ENCODE results near the gene SGPL1. TPM values are rescaled to one million over a fixed set of nuclear protein-coding genes. Genes with fewer than 3 reads are reported as not detected.

The SGPL1 gene
- total RNA-seq, 1 experiment from 2014 or later, result 69.4 TPM

DNA sequence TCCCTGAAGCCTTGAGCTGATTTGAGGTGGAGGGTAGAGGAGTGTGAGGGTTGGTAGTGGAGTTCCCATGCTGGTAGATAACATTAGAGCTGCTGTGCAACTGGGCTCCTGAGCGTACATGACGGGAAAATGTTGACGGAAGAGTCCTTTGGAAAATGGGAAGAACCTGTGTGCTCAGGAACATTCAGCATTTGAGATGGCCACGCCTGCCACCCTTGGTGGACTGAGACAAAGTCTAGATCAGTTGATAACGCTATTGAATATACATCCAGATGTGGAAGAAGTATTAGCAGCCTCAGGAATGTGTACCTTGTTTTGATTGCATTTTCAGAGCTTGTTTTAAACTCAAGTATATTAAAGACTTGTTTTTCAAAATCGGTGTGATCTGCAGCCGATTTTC lies 56.5 kb downstream of the SGPL1 start (continued):
- TF ChIP-seq, protein P1, sequence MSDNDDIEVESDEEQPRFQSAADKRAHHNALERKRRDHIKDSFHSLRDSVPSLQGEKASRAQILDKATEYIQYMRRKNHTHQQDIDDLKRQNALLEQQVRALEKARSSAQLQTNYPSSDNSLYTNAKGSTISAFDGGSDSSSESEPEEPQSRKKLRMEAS (IDR thresholded peaks at IDR 0.05), result no peak
- TF ChIP-seq TCF7L2 (IDR thresholded peaks at IDR 0.05; ENCODE audit: borderline replicate concordance, extremely low read depth, insufficient read depth, insufficient read length), result no peak
- no peak for TF ChIP-seq FOSL1 (IDR thresholded peaks at IDR 0.05; ENCODE audit: low read depth)

DNA sequence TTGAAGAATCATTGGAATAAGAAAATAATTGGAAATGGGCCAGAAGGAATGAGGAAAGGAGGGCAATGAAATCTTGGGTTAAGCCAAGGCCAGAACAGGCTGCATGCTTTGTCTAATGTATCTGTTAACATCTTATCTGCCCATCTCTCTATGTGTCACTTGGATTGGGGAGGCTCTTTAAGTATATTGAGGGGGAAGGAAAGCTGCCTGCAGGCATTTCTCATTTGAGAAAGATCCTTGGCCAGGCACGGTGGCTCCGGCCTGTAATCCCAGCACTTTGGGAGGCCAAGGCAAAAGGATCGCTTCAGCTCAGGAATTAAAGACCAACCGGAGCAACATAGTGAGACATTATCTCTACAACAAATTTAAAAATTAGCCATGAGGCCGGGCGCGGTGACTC lies 58.3 kb downstream of the SGPL1 start:
- no peak for DNase-seq (ENCODE audit: low read depth, low spot score)
- Histone ChIP-seq H3K4me2 (ENCODE audit: low read length) (no peak overlapping the region), H3K36me3 (ENCODE audit: control insufficient read depth in 1 of 2, insufficient read depth in 2 of 2, low read length in 2 of 2) (peaks cover 6 to 27% of the 10 kb centered on the region in 2 experiments; a peak in 2 of 4 replicates), H2AFZ (ENCODE audit: low read depth, low read length, poor library complexity, severe bottlenecking) (no peak overlapping the region), H4K20me1 (ENCODE audit: insufficient read depth) (no peaks in the 10 kb centered on the region), H3K27me3 (ENCODE audit: insufficient read depth, low read length) (no peaks in the 10 kb centered on the region), H3K9me2 (ENCODE audit: insufficient read depth) (no peaks in the 10 kb centered on the region), H3K4me3 (replicated peaks in 1 of 2; ENCODE audit: low read depth in 1 of 2, low read length in 2 of 2) (no peak overlapping the region), H3K27ac (ENCODE audit: low read depth, low read length) (no peak overlapping the region), H3K4me1 (ENCODE audit: control insufficient read depth in 1 of 2, insufficient read depth in 2 of 2, low read length in 2 of 2) (no peaks in the 10 kb centered on the region), H3K79me2 (ENCODE audit: insufficient read depth, low read length) (no peaks in the 10 kb centered on the region), H3K9me3 (ENCODE audit: control insufficient read depth in 1 of 2, insufficient read depth in 1 of 2, low read depth in 1 of 2, low read length in 2 of 2) (no peaks in the 10 kb centered on the region), H3K9ac (ENCODE audit: low read length) (no peak overlapping the region)
- intact Hi-C loops (cut with micrococcal nuclease), result no loop called here
- TF ChIP-seq POLR2A (IDR thresholded peaks at IDR 0.05; ENCODE audit: borderline replicate concordance, extremely low read depth, insufficient read depth, insufficient read length), result no peak
- no peak for TF ChIP-seq SIN3A (IDR thresholded peaks at IDR 0.05; ENCODE audit: low read depth)
- TF ChIP-seq CEBPB (IDR thresholded peaks at IDR 0.05; ENCODE audit: low read depth), result no peak
- no peak for TF ChIP-seq TCF7L2 (IDR thresholded peaks at IDR 0.05; ENCODE audit: borderline replicate concordance, extremely low read depth, insufficient read depth, insufficient read length)
- TF ChIP-seq, protein P2, sequence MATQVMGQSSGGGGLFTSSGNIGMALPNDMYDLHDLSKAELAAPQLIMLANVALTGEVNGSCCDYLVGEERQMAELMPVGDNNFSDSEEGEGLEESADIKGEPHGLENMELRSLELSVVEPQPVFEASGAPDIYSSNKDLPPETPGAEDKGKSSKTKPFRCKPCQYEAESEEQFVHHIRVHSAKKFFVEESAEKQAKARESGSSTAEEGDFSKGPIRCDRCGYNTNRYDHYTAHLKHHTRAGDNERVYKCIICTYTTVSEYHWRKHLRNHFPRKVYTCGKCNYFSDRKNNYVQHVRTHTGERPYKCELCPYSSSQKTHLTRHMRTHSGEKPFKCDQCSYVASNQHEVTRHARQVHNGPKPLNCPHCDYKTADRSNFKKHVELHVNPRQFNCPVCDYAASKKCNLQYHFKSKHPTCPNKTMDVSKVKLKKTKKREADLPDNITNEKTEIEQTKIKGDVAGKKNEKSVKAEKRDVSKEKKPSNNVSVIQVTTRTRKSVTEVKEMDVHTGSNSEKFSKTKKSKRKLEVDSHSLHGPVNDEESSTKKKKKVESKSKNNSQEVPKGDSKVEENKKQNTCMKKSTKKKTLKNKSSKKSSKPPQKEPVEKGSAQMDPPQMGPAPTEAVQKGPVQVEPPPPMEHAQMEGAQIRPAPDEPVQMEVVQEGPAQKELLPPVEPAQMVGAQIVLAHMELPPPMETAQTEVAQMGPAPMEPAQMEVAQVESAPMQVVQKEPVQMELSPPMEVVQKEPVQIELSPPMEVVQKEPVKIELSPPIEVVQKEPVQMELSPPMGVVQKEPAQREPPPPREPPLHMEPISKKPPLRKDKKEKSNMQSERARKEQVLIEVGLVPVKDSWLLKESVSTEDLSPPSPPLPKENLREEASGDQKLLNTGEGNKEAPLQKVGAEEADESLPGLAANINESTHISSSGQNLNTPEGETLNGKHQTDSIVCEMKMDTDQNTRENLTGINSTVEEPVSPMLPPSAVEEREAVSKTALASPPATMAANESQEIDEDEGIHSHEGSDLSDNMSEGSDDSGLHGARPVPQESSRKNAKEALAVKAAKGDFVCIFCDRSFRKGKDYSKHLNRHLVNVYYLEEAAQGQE (IDR thresholded peaks at IDR 0.05; ENCODE audit: low read depth), result no peak
- TF ChIP-seq, protein P3, sequence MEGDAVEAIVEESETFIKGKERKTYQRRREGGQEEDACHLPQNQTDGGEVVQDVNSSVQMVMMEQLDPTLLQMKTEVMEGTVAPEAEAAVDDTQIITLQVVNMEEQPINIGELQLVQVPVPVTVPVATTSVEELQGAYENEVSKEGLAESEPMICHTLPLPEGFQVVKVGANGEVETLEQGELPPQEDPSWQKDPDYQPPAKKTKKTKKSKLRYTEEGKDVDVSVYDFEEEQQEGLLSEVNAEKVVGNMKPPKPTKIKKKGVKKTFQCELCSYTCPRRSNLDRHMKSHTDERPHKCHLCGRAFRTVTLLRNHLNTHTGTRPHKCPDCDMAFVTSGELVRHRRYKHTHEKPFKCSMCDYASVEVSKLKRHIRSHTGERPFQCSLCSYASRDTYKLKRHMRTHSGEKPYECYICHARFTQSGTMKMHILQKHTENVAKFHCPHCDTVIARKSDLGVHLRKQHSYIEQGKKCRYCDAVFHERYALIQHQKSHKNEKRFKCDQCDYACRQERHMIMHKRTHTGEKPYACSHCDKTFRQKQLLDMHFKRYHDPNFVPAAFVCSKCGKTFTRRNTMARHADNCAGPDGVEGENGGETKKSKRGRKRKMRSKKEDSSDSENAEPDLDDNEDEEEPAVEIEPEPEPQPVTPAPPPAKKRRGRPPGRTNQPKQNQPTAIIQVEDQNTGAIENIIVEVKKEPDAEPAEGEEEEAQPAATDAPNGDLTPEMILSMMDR (IDR thresholded peaks at IDR 0.05 in 2 of 3, conservative IDR thresholded peaks at IDR 0.05 in 1 of 3; ENCODE audit: borderline replicate concordance in 1 of 3, insufficient read depth in 1 of 3, low read depth in 2 of 3, low read length in 2 of 3), result no peak
- no peak for TF ChIP-seq RAD21 (IDR thresholded peaks at IDR 0.05; ENCODE audit: low read depth)
- no peak for TF ChIP-seq JUND (IDR thresholded peaks at IDR 0.05)
- no peak for TF ChIP-seq ELF1 (IDR thresholded peaks at IDR 0.05; ENCODE audit: borderline replicate concordance, low read depth)
- no peak for TF ChIP-seq ZFX (IDR thresholded peaks at IDR 0.05)
- TF ChIP-seq EGR1 (IDR thresholded peaks at IDR 0.05; ENCODE audit: low read depth), result no peak
- no peak for TF ChIP-seq CBX3 (IDR thresholded peaks at IDR 0.05; ENCODE audit: low read depth)
- TF ChIP-seq POLR2AphosphoS5 (IDR thresholded peaks at IDR 0.05; ENCODE audit: low read depth, low read length), result no peak
- TF ChIP-seq, protein P4, sequence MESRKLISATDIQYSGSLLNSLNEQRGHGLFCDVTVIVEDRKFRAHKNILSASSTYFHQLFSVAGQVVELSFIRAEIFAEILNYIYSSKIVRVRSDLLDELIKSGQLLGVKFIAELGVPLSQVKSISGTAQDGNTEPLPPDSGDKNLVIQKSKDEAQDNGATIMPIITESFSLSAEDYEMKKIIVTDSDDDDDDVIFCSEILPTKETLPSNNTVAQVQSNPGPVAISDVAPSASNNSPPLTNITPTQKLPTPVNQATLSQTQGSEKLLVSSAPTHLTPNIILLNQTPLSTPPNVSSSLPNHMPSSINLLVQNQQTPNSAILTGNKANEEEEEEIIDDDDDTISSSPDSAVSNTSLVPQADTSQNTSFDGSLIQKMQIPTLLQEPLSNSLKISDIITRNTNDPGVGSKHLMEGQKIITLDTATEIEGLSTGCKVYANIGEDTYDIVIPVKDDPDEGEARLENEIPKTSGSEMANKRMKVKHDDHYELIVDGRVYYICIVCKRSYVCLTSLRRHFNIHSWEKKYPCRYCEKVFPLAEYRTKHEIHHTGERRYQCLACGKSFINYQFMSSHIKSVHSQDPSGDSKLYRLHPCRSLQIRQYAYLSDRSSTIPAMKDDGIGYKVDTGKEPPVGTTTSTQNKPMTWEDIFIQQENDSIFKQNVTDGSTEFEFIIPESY (IDR thresholded peaks at IDR 0.05; ENCODE audit: extremely low read depth, insufficient replicate concordance, low read length), result no peak
- TF ChIP-seq, protein P5, sequence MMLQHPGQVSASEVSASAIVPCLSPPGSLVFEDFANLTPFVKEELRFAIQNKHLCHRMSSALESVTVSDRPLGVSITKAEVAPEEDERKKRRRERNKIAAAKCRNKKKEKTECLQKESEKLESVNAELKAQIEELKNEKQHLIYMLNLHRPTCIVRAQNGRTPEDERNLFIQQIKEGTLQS (IDR thresholded peaks at IDR 0.05), result no peak
- TF ChIP-seq EZH2 (IDR thresholded peaks at IDR 0.05), result no peak
- TF ChIP-seq FOSL1 (IDR thresholded peaks at IDR 0.05; ENCODE audit: low read depth), result no peak
- no peak for TF ChIP-seq SP1 (IDR thresholded peaks at IDR 0.05; ENCODE audit: low read depth)
- no peak for ATAC-seq
- POLR2A ChIA-PET, result no interaction called here
- no TSS peak for BruUV-seq (replicated peaks)
- CTCF ChIA-PET, result no interaction called here
- RAD21 ChIA-PET (ENCODE audit: low non-redundant PET in 1 of 2, low total read pairs in 2 of 2, uncharacterized antibody in 2 of 2, unreplicated experiment in 2 of 2), result no interaction called here

Measured in HCT116 (cell line).